ENCODE measurements around the gene PCDH11Y.
"Not testable (repeated sequence)": the region's sequence is repeated elsewhere in the genome, so short reads cannot be mapped to it uniquely, and the experiment has no call there.

GRCh38 chrY:4967894-4968293, 32.2 kb upstream of the PCDH11Y start:
- not testable (repeated sequence) for TF ChIP-seq CREB1 (CRISPR knock-in tag; IDR thresholded peaks at IDR 0.05); CTCF (IDR thresholded peaks at IDR 0.05); TEAD1 (CRISPR knock-in tag; IDR thresholded peaks at IDR 0.05); CBFB (CRISPR knock-in tag; IDR thresholded peaks at IDR 0.05; ENCODE audit: low read depth); MAX (CRISPR knock-in tag; IDR thresholded peaks at IDR 0.05)
